Stomach (tissue), 4 donors: Measurements from ENCODE around the gene CDK17.

ENCODE experiments used
- CTCF ChIP-seq, 7 experiments: fragments of 450-650 bp in 4 of 7; fragments of 200-600 bp in 3 of 7; sonication (generic) in 3 of 7; IDR thresholded peaks; one replicate each; pipeline ENCODE4 v1.5.1; 2016 to 2019; ENCODE audit warnings: antibody characterized with exemption in 7 of 7, control low read depth in 2 of 7, mild to moderate bottlenecking in 1 of 7
- POLR2AphosphoS5 ChIP-seq, 3 donors: sonication (generic); formaldehyde crosslinking; IDR thresholded peaks; one replicate each; pipeline ENCODE4 v1.6.1; 2016; ENCODE audit warnings: antibody characterized with exemption in 3 of 3

- TF ChIP-seq CTCF (IDR thresholded peaks at IDR 0.05) (no peak), POLR2AphosphoS5 (IDR thresholded peaks at IDR 0.05) (no peak)
These were observed 72.3 kb downstream of the CDK17 start for GRCh38 chr12:96327889-96328288.
